Choroid plexus epithelial cell (primary cell): ENCODE results near the gene JAKMIP2.
A peak's percentile ranks its signal among the peaks of the same experiment; 100 is the strongest.

Experiments used
- DNase-seq: peaks from one replicate; pipeline ENCODE4 v3.0.0-alpha.2; 2010; ENCODE audit warnings: low read depth
- H3K4me3 ChIP-seq: 2 replicates; pipeline ENCODE4 v1.5.1; 2011; ENCODE audit warnings: low read depth, mild to moderate bottlenecking, control low read depth, low read length, moderate library complexity
- TF ChIP-seq, protein P1 (sequence below): conservative IDR thresholded peaks from 2 replicates; pipeline ENCODE4 v1.5.1; 2011; ENCODE audit warnings: low read depth, mild to moderate bottlenecking, control low read depth, inconsistent platforms, low read length, moderate library complexity

The JAKMIP2 gene

DNA sequence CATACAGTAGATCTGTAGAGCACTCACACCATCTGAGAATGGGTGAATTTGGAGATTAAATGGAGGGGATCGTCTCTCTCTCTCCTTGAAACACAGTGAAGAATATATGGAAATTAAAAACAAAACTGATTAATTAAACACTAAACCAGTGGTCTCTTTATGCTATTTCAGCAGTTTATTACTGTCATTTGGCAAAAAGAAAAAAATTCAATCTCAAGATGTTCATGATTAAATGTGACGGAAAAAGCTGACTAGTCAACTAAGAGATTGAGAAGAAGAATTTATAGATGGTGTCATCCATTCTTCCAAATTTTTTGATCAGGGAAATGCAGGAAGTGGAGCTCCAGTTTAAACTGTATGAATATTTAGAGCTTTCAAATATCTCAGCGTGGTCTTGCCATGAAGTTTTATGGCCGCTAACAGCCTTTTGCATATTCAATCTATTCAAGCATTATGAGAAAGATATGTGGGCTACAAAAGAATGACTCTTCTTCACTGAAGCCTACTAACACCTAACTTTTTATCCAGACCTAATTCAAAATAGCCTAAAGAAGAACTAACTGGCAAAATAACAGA, 151.0 kb downstream of the JAKMIP2 start:
- TF ChIP-seq, protein P1, sequence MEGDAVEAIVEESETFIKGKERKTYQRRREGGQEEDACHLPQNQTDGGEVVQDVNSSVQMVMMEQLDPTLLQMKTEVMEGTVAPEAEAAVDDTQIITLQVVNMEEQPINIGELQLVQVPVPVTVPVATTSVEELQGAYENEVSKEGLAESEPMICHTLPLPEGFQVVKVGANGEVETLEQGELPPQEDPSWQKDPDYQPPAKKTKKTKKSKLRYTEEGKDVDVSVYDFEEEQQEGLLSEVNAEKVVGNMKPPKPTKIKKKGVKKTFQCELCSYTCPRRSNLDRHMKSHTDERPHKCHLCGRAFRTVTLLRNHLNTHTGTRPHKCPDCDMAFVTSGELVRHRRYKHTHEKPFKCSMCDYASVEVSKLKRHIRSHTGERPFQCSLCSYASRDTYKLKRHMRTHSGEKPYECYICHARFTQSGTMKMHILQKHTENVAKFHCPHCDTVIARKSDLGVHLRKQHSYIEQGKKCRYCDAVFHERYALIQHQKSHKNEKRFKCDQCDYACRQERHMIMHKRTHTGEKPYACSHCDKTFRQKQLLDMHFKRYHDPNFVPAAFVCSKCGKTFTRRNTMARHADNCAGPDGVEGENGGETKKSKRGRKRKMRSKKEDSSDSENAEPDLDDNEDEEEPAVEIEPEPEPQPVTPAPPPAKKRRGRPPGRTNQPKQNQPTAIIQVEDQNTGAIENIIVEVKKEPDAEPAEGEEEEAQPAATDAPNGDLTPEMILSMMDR, result no peak
- no peak for DNase-seq
- no peak overlapping the region for H3K4me3 ChIP-seq

DNA sequence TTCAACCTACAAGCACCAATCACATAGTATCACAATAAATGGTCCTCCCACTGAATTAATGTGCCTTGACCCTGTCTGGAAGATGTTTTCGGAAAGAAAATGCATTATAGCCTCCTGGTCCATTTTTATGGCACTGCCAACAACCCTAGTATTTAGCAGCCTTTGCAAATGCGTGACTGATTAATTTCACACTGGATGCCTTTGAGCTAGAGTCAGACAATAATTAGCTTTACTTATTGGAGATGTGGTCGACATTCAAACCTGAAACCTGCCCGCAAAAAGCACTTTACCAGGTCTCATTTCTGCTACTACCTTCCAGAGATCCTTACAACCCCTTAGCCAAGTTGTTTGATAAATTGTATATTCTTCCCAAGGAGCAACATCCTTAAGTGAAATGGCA, 153.3 kb downstream of the JAKMIP2 start:
- no peak for DNase-seq
- H3K4me3 ChIP-seq, result no peak overlapping the region
- TF ChIP-seq, protein P1, result no peak

DNA sequence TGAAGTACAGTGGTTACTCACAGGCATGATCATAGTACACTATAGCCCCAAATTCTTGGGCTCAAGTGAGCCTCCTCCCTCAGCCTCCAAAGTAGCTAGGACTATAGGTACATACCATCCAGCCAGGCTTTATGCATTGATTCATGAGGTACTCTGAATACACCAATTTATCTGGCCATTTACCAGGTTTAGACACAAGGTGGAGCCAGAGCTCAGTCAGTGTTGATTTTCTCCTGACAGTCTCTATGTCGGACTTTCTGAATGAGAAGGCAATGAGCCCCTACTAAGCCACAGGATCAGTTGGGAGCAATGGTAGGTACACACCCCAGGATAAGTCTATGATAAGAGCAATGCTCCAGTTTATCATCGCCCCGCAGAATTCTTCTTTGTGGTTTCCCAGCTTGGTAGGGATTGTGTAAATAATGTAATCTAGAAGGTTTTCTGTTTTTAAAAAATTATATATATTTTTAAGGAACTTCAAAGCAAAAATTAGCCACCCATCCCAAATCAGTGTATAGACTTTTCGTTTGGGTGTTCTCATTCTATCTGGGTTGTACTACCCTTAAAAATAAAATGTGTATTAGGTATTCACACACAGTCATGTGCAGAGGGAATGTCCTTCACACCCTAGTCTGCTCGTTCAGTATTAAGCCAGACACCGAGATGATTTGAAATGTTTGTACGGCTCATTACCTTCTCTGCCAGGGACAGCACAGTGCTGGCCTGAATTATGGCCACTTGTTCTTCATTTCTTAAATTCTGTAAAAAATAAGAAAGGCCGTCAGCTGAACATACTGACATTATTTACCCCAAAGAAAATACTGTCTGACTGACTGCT, 154.3 kb downstream of the JAKMIP2 start:
- TF ChIP-seq, protein P1, result peak; percentile 85
- no peak overlapping the region for H3K4me3 ChIP-seq
- DNase-seq, result peak; percentile 84

DNA sequence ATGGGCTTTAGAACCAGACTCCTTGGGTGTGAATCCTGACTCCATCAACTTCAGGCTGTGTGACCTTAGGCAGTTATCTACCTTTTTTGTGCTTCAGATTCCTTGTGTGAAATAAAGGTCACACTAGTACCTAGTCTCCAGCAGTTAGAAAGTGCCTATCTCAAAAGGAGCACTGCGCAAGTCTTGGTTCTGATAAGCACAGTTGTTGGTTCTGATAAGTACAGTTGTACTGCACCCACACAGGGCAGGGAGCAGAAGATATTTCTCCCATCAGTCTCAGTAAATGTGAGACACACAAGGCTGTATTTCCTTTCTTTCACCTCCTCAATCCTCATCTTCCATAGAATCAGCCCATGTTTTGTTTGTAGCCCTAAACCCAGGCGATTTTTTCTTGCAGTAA, 156.1 kb downstream of the JAKMIP2 start:
- DNase-seq, result no peak
- H3K4me3 ChIP-seq, result no peak overlapping the region
- TF ChIP-seq, protein P1, result no peak

DNA sequence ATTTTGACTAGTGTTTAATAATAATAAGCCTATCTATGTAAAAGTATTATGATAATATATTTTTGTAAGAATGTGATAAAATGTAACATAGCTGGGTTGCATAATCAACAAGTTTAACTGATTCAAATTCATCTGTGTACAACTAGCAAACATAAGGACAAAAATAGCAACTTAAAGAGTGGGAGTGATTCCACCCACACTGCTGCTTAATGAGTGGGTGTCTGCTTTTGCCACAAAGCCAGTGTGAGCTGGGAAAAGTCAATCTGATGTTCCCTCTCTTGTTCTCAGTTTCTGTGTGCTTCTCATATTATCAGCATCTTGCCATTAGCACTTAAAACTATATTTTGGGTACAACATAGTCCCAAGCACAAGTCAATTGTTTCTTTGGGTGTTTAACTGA, 161.5 kb downstream of the JAKMIP2 start:
- no peak overlapping the region for H3K4me3 ChIP-seq
- TF ChIP-seq, protein P1, result no peak
- no peak for DNase-seq

DNA sequence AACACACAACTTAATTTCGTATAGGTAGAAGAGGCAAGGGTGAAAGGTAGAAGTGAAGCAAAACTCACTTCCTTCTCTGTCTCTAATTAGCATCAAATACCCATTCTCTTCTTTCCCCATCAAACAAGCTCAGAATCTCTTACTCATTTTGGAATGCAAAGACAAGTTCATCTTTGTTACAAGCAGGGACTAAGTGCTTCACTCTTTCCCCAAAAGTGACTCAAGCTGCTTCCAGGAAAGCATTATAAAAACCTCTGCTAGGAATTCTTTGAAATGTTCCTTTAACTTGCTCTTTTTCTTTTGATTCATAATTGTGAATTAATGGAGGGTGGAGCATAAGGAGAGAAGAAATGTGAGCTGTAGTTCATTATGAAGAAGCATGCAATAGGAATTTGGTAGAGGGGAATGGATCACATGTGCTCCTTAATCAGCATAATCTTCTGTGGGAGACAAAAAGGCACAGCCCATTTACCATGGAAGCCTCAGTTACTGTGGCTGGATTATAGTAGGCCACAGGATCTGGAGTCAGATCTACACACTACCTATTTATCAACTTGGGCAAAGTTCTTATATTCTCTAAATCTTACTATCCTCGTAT, 163.1 kb downstream of the JAKMIP2 start:
- no peak for DNase-seq
- no peak overlapping the region for H3K4me3 ChIP-seq
- TF ChIP-seq, protein P1, result no peak
